NCI-H2081 treated with DMSO at 0.1 percent for 48 hours (cell line): ENCODE results near the gene KMT2B.
"Not testable (repeated sequence)": the region's sequence is repeated elsewhere in the genome, so short reads cannot be mapped to it uniquely, and the experiment has no call there.

Experiments used
- DNase-seq: peaks from one replicate; lab custom pipeline; 2025; lab: John Stamatoyannopoulos, UW

The KMT2B gene

GRCh38 chr19:35756377-35757230 lies 38.8 kb downstream of the KMT2B start, which contains the start of gene HSPB6:
Gene HSPB6, minus strand, starts transcription at chr19:35757029. Its CDS starts 21 bp downstream, at chr19:35757008.
- no peak for DNase-seq

GRCh38 chr19:35757231-35757748 lies 39.5 kb downstream of the KMT2B start:
- no peak for DNase-seq

- peak; percentile 99 for DNase-seq
Observed at GRCh38 chr19:35757749-35758608, 40.2 kb downstream of the KMT2B start, which contains the start of gene PROSER3. Gene PROSER3, plus strand, starts transcription at chr19:35758176. Its CDS starts 40 bp downstream, at chr19:35758216.

- no peak for DNase-seq
Observed at GRCh38 chr19:35759697-35760096, 41.9 kb downstream of the KMT2B start.

GRCh38 chr19:35760711-35761349 lies 43.0 kb downstream of the KMT2B start:
- no peak for DNase-seq

- DNase-seq, result no peak
Observed at GRCh38 chr19:35764432-35765315, 46.9 kb downstream of the KMT2B start.

- no peak for DNase-seq
Observed at GRCh38 chr19:35766571-35767104, 48.8 kb downstream of the KMT2B start.

- DNase-seq, result no peak
Observed at GRCh38 chr19:35767288-35768081, 49.7 kb downstream of the KMT2B start.

GRCh38 chr19:35768082-35768421 lies 50.2 kb downstream of the KMT2B start:
- DNase-seq, result no peak

- not testable (repeated sequence) for DNase-seq
Observed at GRCh38 chr19:35772362-35772761, 54.6 kb downstream of the KMT2B start.

GRCh38 chr19:35773020-35773806 lies 55.4 kb downstream of the KMT2B start:
- DNase-seq, result no peak

GRCh38 chr19:35774274-35775045 lies 56.7 kb downstream of the KMT2B start:
- no peak for DNase-seq

- no peak for DNase-seq
Observed at GRCh38 chr19:35775046-35775297, 57.2 kb downstream of the KMT2B start.

GRCh38 chr19:35775298-35776101 lies 57.7 kb downstream of the KMT2B start, which contains the start of gene ARHGAP33:
Gene ARHGAP33, plus strand, starts transcription at chr19:35775564. Its CDS starts 95 bp downstream, at chr19:35775659.
- peak; percentile 81 for DNase-seq

GRCh38 chr19:35776102-35776788 lies 58.4 kb downstream of the KMT2B start:
- no peak for DNase-seq

- DNase-seq, result no peak
Observed at GRCh38 chr19:35777086-35777841, 59.5 kb downstream of the KMT2B start.
